ENCODE results near the gene LRMDA.

DNA sequence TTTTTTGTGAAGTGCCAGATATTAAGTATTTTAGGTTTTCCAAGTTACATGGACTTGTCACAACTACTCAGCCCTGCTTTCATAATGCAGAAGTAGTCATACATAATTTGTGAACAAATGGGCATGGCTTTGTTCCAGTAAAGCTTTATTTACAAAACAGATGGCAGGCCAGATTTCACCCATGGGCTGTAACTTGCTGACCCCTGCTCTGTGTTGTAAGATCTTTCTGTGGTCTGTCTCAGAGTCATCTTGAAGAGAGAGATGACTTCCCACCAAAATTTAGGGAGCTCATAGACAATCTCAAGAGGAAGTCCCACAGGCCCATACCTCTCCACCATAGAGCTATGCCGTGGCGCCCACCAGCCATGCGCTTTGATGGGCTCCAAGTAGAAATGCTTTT is 616.1 kb downstream of the LRMDA start:
- no peak for TF ChIP-seq EP300 (IDR thresholded peaks at IDR 0.05)
- TF ChIP-seq, protein P1, sequence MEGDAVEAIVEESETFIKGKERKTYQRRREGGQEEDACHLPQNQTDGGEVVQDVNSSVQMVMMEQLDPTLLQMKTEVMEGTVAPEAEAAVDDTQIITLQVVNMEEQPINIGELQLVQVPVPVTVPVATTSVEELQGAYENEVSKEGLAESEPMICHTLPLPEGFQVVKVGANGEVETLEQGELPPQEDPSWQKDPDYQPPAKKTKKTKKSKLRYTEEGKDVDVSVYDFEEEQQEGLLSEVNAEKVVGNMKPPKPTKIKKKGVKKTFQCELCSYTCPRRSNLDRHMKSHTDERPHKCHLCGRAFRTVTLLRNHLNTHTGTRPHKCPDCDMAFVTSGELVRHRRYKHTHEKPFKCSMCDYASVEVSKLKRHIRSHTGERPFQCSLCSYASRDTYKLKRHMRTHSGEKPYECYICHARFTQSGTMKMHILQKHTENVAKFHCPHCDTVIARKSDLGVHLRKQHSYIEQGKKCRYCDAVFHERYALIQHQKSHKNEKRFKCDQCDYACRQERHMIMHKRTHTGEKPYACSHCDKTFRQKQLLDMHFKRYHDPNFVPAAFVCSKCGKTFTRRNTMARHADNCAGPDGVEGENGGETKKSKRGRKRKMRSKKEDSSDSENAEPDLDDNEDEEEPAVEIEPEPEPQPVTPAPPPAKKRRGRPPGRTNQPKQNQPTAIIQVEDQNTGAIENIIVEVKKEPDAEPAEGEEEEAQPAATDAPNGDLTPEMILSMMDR (IDR thresholded peaks at IDR 0.05), result no peak
- no peak for TF ChIP-seq POLR2AphosphoS5 (IDR thresholded peaks at IDR 0.05)
